Thyroid gland (tissue), 4 donors: ENCODE measurements around the gene HHAT. TPM values are rescaled to one million over a fixed set of nuclear protein-coding genes. Genes with fewer than 3 reads are reported as not detected.

ENCODE experiments used
- DNase-seq, 2 donors: peaks; one replicate each; pipeline ENCODE4 v3.0.0-alpha.2; 2019
- H3K27ac ChIP-seq, 3 donors: fragments of 200-600 bp; sonication (generic); 1 replicate in 2 of 3; 2 replicates in 1 of 3; pipeline ENCODE4 v1.5.1; 2016 to 2019; ENCODE audit warnings: mild to moderate bottlenecking in 1 of 3, moderate library complexity in 1 of 3
- H3K27me3 ChIP-seq: fragments of 200-600 bp; sonication (generic); one replicate; pipeline ENCODE4 v1.5.1; 2019
- H3K36me3 ChIP-seq, 2 donors: fragments of 200-600 bp; sonication (generic); one replicate each; pipeline ENCODE4 v1.5.1; 2016 to 2019
- H3K4me1 ChIP-seq, 2 donors: fragments of 200-600 bp; sonication (generic); one replicate each; pipeline ENCODE4 v1.5.1; 2017 to 2019
- H3K4me3 ChIP-seq, 3 donors: fragments of 200-600 bp; sonication (generic); replicated peaks in 1 of 3; 1 replicate in 2 of 3; 2 replicates in 1 of 3; pipeline ENCODE4 v1.5.1; 2016; ENCODE audit warnings: mild to moderate bottlenecking in 1 of 3
- H3K9me3 ChIP-seq: fragments of 200-600 bp; sonication (generic); one replicate; pipeline ENCODE4 v1.5.1; 2017
- POLR2A ChIP-seq, 2 donors: fragments of 450-650 bp; IDR thresholded peaks; one replicate each; pipeline ENCODE4 v1.6.1; 2017; ENCODE audit warnings: antibody characterized with exemption in 2 of 2, mild to moderate bottlenecking in 2 of 2, moderate library complexity in 1 of 2
- WGBS, 2 donors: methylation state at CpG; one replicate each; pipeline ENCODE4 v1.1.5; 2017; 5-methylcytosine and 5-hydroxymethylcytosine counted together
- intact Hi-C: fragments of 100-400 bp; cut with DNase I; formaldehyde crosslinking; loops from one replicate; pipeline ENCODE4 v1.15.1; 2023
- total RNA-seq, 4 donors: library from RNA; depleted of rRNA; stranded (reverse); fragments of >200 nt; gene quantifications; one replicate each; pipeline ENCODE4 v1.2.3, GENCODE V29; 2016
- TF ChIP-seq, protein P1 (sequence below), 6 experiments: fragments of 200-600 bp in 3 of 6; fragments of 450-650 bp in 3 of 6; sonication (generic) in 3 of 6; IDR thresholded peaks; one replicate each; pipeline ENCODE4 v1.5.1; 2016 to 2019; ENCODE audit warnings: antibody characterized with exemption in 6 of 6, mild to moderate bottlenecking in 2 of 6, inconsistent platforms in 1 of 6, moderate library complexity in 1 of 6

Gene HHAT
- total RNA-seq, 4 donors from 2014 or later: 7.9 to 15.9 (median 10.5) TPM

DNA sequence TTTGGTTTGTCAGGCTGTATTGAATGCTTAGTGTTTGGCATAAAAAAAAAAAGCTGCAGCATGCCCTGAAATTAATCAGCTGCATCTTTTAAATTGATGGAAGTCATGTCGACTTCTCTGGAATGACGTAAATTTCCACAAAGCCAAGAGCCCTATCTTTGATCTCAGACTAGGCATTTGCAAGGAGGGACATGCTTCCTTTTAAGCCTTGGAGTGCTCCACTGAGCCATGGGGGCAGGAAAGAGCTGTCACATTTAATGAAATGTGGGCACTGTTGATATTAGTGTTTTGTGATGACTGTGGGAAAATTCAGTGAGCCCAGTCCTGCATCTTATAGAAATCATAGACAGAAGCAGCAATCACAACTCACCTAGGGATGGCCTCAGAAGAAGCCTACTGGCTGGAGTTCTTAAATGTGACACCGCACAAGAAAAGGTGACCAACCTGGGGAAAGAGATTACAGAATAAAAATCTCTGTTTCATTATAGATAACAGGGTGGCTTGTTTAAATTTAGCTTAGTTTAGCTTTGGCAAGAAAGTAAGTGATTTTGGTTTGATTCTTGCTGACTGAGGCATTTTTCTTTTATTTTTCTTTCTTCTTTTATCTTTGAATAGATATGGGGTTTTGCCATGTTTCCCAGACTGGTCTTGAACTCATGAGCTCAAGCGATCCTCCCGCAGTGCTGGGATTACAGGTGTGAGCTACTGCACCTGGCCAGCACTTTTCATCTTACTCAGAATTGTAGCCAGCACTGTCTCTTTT is 188.2 kb downstream of the HHAT start:
- Histone ChIP-seq H3K4me1 (no peaks in the 10 kb centered on the region), H3K36me3 (no peaks in the 10 kb centered on the region), H3K4me3 (no peak overlapping the region), H3K9me3 (no peaks in the 10 kb centered on the region), H3K27ac (no peak overlapping the region), H3K27me3 (no peaks in the 10 kb centered on the region)
- DNase-seq: no peak
- intact Hi-C loops: no loop called here
- WGBS, 2 donors: 84% methylated on average over 5 of the region's 5 CpGs
- TF ChIP-seq POLR2A (IDR thresholded peaks at IDR 0.05): no peak
- TF ChIP-seq, protein P1, sequence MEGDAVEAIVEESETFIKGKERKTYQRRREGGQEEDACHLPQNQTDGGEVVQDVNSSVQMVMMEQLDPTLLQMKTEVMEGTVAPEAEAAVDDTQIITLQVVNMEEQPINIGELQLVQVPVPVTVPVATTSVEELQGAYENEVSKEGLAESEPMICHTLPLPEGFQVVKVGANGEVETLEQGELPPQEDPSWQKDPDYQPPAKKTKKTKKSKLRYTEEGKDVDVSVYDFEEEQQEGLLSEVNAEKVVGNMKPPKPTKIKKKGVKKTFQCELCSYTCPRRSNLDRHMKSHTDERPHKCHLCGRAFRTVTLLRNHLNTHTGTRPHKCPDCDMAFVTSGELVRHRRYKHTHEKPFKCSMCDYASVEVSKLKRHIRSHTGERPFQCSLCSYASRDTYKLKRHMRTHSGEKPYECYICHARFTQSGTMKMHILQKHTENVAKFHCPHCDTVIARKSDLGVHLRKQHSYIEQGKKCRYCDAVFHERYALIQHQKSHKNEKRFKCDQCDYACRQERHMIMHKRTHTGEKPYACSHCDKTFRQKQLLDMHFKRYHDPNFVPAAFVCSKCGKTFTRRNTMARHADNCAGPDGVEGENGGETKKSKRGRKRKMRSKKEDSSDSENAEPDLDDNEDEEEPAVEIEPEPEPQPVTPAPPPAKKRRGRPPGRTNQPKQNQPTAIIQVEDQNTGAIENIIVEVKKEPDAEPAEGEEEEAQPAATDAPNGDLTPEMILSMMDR (IDR thresholded peaks at IDR 0.05): no peak

DNA sequence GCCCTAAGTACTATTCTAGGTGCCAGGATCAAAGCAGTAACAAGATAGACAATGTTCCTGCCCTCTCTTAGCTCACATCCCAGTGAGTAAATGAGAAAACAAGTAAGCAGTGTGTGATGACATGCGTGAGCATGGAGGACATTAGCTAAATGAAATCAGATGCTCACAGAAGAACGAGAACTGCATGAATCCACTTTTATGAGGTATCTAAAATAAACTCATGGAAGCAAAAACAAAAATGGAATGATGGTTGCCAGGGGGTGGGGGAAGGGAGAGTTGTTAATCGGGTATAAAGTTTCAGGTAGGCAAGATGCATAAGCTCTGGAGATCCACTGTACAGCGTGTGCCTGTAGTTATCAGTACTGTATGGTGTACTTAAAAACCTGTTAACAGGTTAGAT is 195.1 kb downstream of the HHAT start:
- 85 to 86% methylated on average over 4 of the region's 4 CpGs for WGBS, 2 donors
- no peaks in the 10 kb centered on the region for H3K36me3 ChIP-seq
- no peaks in the 10 kb centered on the region for H3K4me1 ChIP-seq
- H3K27me3 ChIP-seq: no peaks in the 10 kb centered on the region
- TF ChIP-seq, protein P1 (IDR thresholded peaks at IDR 0.05): no peak
- no peak for TF ChIP-seq POLR2A (IDR thresholded peaks at IDR 0.05)
- intact Hi-C loops: no loop called here
- no peak overlapping the region for H3K4me3 ChIP-seq
- H3K9me3 ChIP-seq: no peaks in the 10 kb centered on the region
- no peak for DNase-seq
- no peak overlapping the region for H3K27ac ChIP-seq

DNA sequence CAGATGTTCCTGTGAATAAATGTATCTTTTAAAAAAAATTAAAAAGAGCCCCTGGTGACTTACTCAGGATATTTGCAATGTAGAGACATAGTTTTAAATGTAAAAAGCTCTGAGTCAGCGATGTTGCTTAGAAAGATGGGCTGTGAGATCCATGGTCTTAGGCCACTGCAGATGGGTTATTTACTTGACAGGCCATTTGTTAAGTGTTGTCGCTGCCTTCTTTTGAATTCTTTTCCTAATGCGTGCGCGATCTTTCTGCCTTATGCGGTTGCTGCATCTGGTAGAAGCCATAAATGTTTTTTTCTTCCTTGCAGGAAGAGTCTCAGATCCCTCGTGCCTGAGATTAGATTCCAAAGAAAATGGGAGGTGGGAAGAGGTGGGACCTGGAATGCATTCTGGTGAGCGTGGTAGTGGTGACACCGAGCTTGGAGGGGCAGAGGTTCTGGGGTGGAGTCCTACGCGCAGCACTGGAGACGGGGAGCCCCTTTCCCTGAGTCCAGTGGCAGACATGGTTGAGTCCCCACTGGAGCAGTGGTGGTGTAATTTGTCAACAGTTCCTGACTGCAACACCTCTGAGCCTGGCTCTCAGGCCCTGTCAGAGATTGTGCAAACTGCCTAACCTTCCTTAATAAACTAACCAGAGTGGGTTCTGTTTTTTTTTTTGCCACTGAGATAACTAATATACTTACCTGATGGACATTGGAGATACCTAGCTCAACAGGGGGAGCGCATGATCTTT is 197.2 kb downstream of the HHAT start:
- Histone ChIP-seq H3K27me3 (no peaks in the 10 kb centered on the region), H3K4me3 (no peak overlapping the region), H3K4me1 (no peaks in the 10 kb centered on the region), H3K27ac (no peak overlapping the region), H3K36me3 (no peaks in the 10 kb centered on the region), H3K9me3 (no peaks in the 10 kb centered on the region)
- TF ChIP-seq, protein P1 (IDR thresholded peaks at IDR 0.05): no peak
- WGBS, 2 donors: 88% methylated on average over 13 of the region's 13 CpGs
- intact Hi-C loops: no loop called here
- no peak for DNase-seq

- Histone ChIP-seq H3K27me3 (no peaks in the 10 kb centered on the region), H3K9me3 (no peaks in the 10 kb centered on the region), H3K4me1 (no peaks in the 10 kb centered on the region), H3K36me3 (no peaks in the 10 kb centered on the region), H3K27ac (no peak overlapping the region), H3K4me3 (no peak overlapping the region)
- TF ChIP-seq POLR2A (IDR thresholded peaks at IDR 0.05): no peak
- TF ChIP-seq, protein P1 (IDR thresholded peaks at IDR 0.05): no peak
- intact Hi-C loops: no loop called here
- WGBS, 2 donors: 84 to 88% methylated on average over 3 of the region's 3 CpGs
- no peak for DNase-seq
Measured at GRCh38 chr1:210527091-210527490, 198.4 kb downstream of the HHAT start.
